GM12878 (cell line): ENCODE data around the gene UBQLN1. TPM values are rescaled to one million over a fixed set of nuclear protein-coding genes. Genes with fewer than 3 reads are reported as not detected.
A peak's percentile ranks its signal among the peaks of the same experiment; 100 is the strongest.

ENCODE experiments used
- ATAC-seq: fragments of 200-7000 bp; cut with Tn5 transposase; 3 replicates; pipeline ENCODE4 v1.9.1; 2020; ENCODE audit warnings: mild to moderate bottlenecking, moderate library complexity
- BruUV-seq: library from RNA; stranded (reverse); fragments of 400-500 nt; replicated peaks from 2 replicates; lab custom pipeline; 2021; lab: Mats Ljungman, UMichigan
- CTCF ChIA-PET: fragments of 300-600 bp; sonication (Branson Sonifier 250); formaldehyde crosslinking; extraction: SDS; loops from one replicate; lab custom pipeline; 2021; ENCODE audit warnings: inconsistent platforms; lab: Yijun Ruan, JAX
- POLR2A ChIA-PET: fragments of 350-600 bp; formaldehyde crosslinking; extraction: SDS; loops from one replicate; lab custom pipeline; 2021; ENCODE audit warnings: inconsistent platforms; lab: Charles Lee
- RAD21 ChIA-PET: fragments of 300-600 bp; sonication (Branson Sonifier 250); formaldehyde crosslinking; loops from one replicate; lab custom pipeline; 2023; ENCODE audit warnings: antibody characterized with exemption; ENCODE audit not compliant: unreplicated experiment; lab: Charles Lee
- SMC1A ChIA-PET: fragments of 300-600 bp; sonication (Branson Sonifier 250); formaldehyde crosslinking; loops from one replicate; lab custom pipeline; 2023; ENCODE audit not compliant: unreplicated experiment, uncharacterized antibody; lab: Charles Lee
- DNase-seq: peaks from one replicate; pipeline ENCODE4 v3.0.0-alpha.2; 2011; ENCODE audit warnings: low read depth, low spot score
- FAIRE-seq: peaks from 3 replicates; lab custom pipeline; 2011; peaks lifted over from hg19 to GRCh38; lab: Jason Lieb, UNC
- H2AFZ ChIP-seq: 2 replicates; pipeline ENCODE4 v1.6.0; 2011; ENCODE audit warnings: low read depth, low read length, control low read depth; ENCODE audit not compliant: control insufficient read depth
- H3K27ac ChIP-seq: 2 replicates; pipeline ENCODE4 v1.5.1; 2011; ENCODE audit warnings: control low read depth; ENCODE audit not compliant: control insufficient read depth, insufficient read depth
- H3K27me3 ChIP-seq, 2 experiments: replicated peaks in 1 of 2; 2 replicates each; pipeline versions ENCODE4 v1.6.0 to v1.6.1; 2011; ENCODE audit warnings: low read length in 1 of 2; ENCODE audit not compliant: control insufficient read depth in 2 of 2, insufficient read depth in 2 of 2
- H3K36me3 ChIP-seq, 2 experiments: 2 replicates each; pipeline ENCODE4 v1.5.1; 2011; ENCODE audit warnings: low read length in 1 of 2; ENCODE audit not compliant: control insufficient read depth in 2 of 2, insufficient read depth in 2 of 2
- H3K4me1 ChIP-seq: 2 replicates; pipeline ENCODE4 v1.6.1; 2011; ENCODE audit warnings: mild to moderate bottlenecking, low read length, moderate library complexity, mixed read lengths; ENCODE audit not compliant: control insufficient read depth, insufficient read depth
- H3K4me2 ChIP-seq: 2 replicates; pipeline ENCODE4 v1.6.0; 2011; ENCODE audit warnings: control low read depth; ENCODE audit not compliant: control insufficient read depth, insufficient read depth
- H3K4me3 ChIP-seq: fragments of 200-600 bp; sonication (generic); 2 replicates; pipeline ENCODE4 v1.5.1; 2016
- H3K79me2 ChIP-seq: 2 replicates; pipeline ENCODE4 v1.6.0; 2011; ENCODE audit warnings: low read length; ENCODE audit not compliant: control insufficient read depth, insufficient read depth
- H3K9ac ChIP-seq: 2 replicates; pipeline ENCODE4 v1.8.0; 2011; ENCODE audit warnings: low read length, control low read depth, mixed read lengths; ENCODE audit not compliant: control insufficient read depth, insufficient read depth
- H3K9me3 ChIP-seq: replicated peaks from 3 replicates; pipeline ENCODE4 v1.5.1; 2011; ENCODE audit warnings: mild to moderate bottlenecking, low read length; ENCODE audit not compliant: control insufficient read depth, insufficient read depth
- H4K20me1 ChIP-seq: 2 replicates; pipeline ENCODE4 v1.6.0; 2011; ENCODE audit not compliant: control insufficient read depth, insufficient read depth
- ATF7 ChIP-seq: fragments of 450-650 bp; IDR thresholded peaks from 2 replicates; pipeline ENCODE4 v1.6.1; 2016; ENCODE audit warnings: low read depth, mild to moderate bottlenecking
- EP300 ChIP-seq, 2 experiments: fragments of 150-350 bp in 1 of 2; IDR thresholded peaks; 2 replicates each; pipeline ENCODE4 v1.6.1; 2011 to 2012; ENCODE audit warnings: low read depth in 2 of 2, low read length in 2 of 2, borderline replicate concordance in 1 of 2, improper control_type of control experiment in 1 of 2, inconsistent platforms in 1 of 2; ENCODE audit not compliant: control insufficient read depth in 1 of 2
- NBN ChIP-seq: fragments of 450-650 bp; IDR thresholded peaks from 2 replicates; pipeline ENCODE4 v1.6.1; 2016
- NRF1 ChIP-seq: conservative IDR thresholded peaks from 2 replicates; pipeline ENCODE4 v1.6.1; 2011; ENCODE audit warnings: mild to moderate bottlenecking, low read depth, low read length, improper control_type of control experiment
- RUNX3 ChIP-seq: IDR thresholded peaks from 2 replicates; pipeline ENCODE4 v1.6.1; 2012; ENCODE audit warnings: low read length, inconsistent platforms
- SIN3A ChIP-seq: IDR thresholded peaks from 2 replicates; pipeline ENCODE4 v1.6.1; 2012; ENCODE audit warnings: low read depth, low read length, improper control_type of control experiment
- SUZ12 ChIP-seq: fragments of 200-600 bp; sonication (generic); IDR thresholded peaks from one replicate; pipeline ENCODE4 v1.6.1; 2018; ENCODE audit warnings: antibody characterized with exemption, mild to moderate bottlenecking; ENCODE audit not compliant: unreplicated experiment
- TCF7 ChIP-seq: IDR thresholded peaks from 2 replicates; pipeline ENCODE4 v1.6.1; 2014; ENCODE audit warnings: antibody characterized with exemption, borderline replicate concordance
- ZNF24 ChIP-seq: fragments of 450-650 bp; IDR thresholded peaks from 2 replicates; pipeline ENCODE4 v1.6.1; 2017; ENCODE audit warnings: antibody characterized with exemption, mild to moderate bottlenecking
- ZNF384 ChIP-seq: IDR thresholded peaks from 2 replicates; pipeline ENCODE4 v1.6.1; 2012; ENCODE audit warnings: low read depth, mild to moderate bottlenecking, low read length, improper control_type of control experiment, borderline replicate concordance
- WGBS: methylation state at CpG from one replicate; pipeline ENCODE4 v1.1.6; 2016; ENCODE audit warnings: low lambda C conversion rate; ENCODE audit not compliant: insufficient replicate concordance, insufficient coverage; ENCODE audit errors: missing lambda C conversion rate; 5-methylcytosine and 5-hydroxymethylcytosine counted together
- in situ Hi-C: fragments of 300-500 bp; cut with MboI; formaldehyde crosslinking; loops from 9 replicates; pipeline ENCODE4 v1.14.3; 2018; ENCODE audit warnings: mixed read lengths
- intact Hi-C: fragments of 100-400 bp; cut with micrococcal nuclease; formaldehyde crosslinking; loops from one replicate; pipeline ENCODE4 v1.14.2; 2022; ENCODE audit not compliant: unreplicated experiment
- polyA plus RNA-seq, 11 experiments: library from polyadenylated mRNA; depleted of rRNA in 4 of 11; unstranded in 6 of 11; stranded (reverse) in 5 of 11; fragments of >200 nt; fragmentation: Nextera tagmentation in 4 of 11; fragmentation: Illumina TruSeq in 1 of 11; extraction: Ambion mirVana in 4 of 11; extraction: Trizol in 1 of 11; gene quantifications; 1 replicate in 1 of 11; 2 replicates in 10 of 11; pipeline versions ENCODE4 v1.2.1 to v1.2.3, GENCODE V29; 2011 to 2016; ENCODE audit warnings: inconsistent platforms in 2 of 11, missing spikeins in 2 of 11, low read depth in 1 of 11
- total RNA-seq, 4 experiments: library from RNA; depleted of rRNA in 3 of 4; stranded (reverse); fragments of >200 nt in 3 of 4; fragmentation: Illumina TruSeq in 1 of 4; extraction: Trizol in 1 of 4; gene quantifications; 2 replicates each; pipeline versions ENCODE4 v1.2.1 to v1.2.3, GENCODE V29; 2013 to 2021
- TF ChIP-seq, protein P1 (sequence below): fragments of 450-650 bp; IDR thresholded peaks from 2 replicates; pipeline ENCODE4 v1.6.1; 2016; ENCODE audit warnings: mild to moderate bottlenecking
- TF ChIP-seq, protein P2 (sequence below): fragments of 450-650 bp; IDR thresholded peaks from 2 replicates; pipeline ENCODE4 v1.6.1; 2017; ENCODE audit warnings: borderline replicate concordance

The UBQLN1 gene
- total and polyA plus RNA-seq, 10 of the 15 experiments (the other 5 are each of a cell fraction or from before 2014, with no cell fraction given): 12.4 to 118 (median 66.1) TPM

DNA sequence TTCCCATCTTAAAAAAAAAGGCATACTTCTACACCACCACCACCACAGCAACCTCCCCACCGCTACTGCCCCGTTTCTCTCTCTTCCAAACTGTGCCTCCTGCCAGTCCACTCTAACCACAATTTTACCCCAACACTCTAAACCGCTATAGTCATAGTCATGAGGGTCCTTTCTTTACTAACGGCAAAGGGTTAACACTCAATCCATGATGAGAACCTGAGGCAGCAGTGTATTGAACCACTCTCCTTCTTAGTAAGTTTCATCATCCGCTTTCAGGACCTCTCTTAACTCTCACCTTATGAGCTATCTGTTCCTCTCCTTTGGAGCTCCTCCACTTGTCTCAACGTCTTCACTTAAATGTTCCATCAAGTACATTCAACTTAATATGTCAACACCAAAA, 50.8 kb downstream of the UBQLN1 start:
- POLR2A ChIA-PET: no interaction called here
- Histone ChIP-seq H3K4me1 (peaks cover 30% of the 10 kb centered on the region), H3K79me2 (peaks cover 3% of the 10 kb centered on the region; the same call in 1 of the 2 replicates), H4K20me1 (no peaks in the 10 kb centered on the region), H2AFZ (no peak overlapping the region), H3K4me2 (peak overlapping the region; percentile 65; the same call in 1 of the 2 replicates), H3K27ac (peak overlapping the region; percentile 73), H3K27me3 (no peaks in the 10 kb centered on the region), H3K9ac (no peak overlapping the region), H3K36me3 (peaks cover 7 to 47% of the 10 kb centered on the region in 2 experiments), H3K9me3 (no peaks in the 10 kb centered on the region), H3K4me3 (no peak overlapping the region)
- peak; percentile 87 for TF ChIP-seq RUNX3
- no peak for TF ChIP-seq NBN
- DNase-seq: no peak
- 18% methylated on average over 6 of the region's 6 CpGs for WGBS
- peak; percentile 9 for ATAC-seq
- in situ Hi-C loops (no loop called here), intact Hi-C loops (loop anchor here (5.0 kb wide), 1 partner anchor 45 kb away; no protein-coding TSS in a partner anchor)
- SMC1A ChIA-PET: interaction anchor here (0.9 to 2.0 kb wide), 3 partner anchors 15 to 43 kb away, joined by 3 to 6 read pairs (median 3); no protein-coding TSS in a partner anchor
- RAD21 ChIA-PET: interaction anchor here (1.4 kb wide), 1 partner anchor 36 kb away, joined by 5 read pairs; no protein-coding TSS in a partner anchor
- CTCF ChIA-PET: interaction anchor here (0.7 to 2.4 kb wide), 8 partner anchors 10 to 74 kb away, joined by 3 to 10 read pairs (median 4); partner anchors contain the start of gene UBQLN1
- peak; percentile 31 for FAIRE-seq
- BruUV-seq: no TSS peak

DNA sequence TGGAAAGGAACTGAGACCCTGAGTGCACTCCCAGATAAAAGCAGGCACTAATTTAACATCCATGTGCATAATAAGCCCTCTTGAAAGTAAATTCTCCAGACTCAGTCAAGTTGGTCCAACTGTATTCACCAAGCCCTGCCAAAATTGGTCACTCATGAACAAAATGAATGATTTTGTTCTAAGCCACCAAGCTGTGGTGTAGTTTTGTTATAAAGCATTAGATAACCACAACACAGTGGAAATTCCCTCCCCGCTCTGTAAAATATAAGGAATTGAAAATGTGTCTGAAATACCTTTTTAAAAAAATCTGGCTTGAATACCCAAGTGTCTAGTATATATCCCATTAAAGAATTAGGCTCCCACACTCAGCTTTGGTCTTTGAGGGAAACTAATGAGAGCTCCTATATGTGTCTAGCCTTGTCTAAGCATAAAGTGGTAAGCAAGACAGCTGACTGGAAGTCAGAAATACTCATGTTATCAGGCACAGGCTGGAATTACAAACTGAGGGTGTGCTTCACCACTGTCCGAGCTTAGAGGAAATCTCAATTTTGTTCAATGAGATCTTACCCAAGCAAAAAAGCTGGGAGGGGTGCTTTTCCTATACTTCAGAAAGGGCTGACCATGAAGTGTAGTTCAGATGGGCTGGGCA, 51.6 kb downstream of the UBQLN1 start:
- ChIA-PET CTCF (interaction anchor here (0.7 to 2.4 kb wide), 5 partner anchors 10 to 51 kb away, joined by 3 to 10 read pairs (median 5); partner anchors contain the start of gene UBQLN1), RAD21 (interaction anchor here (1.4 kb wide), 1 partner anchor 35 kb away, joined by 5 read pairs; no protein-coding TSS in a partner anchor), POLR2A (no interaction called here), SMC1A (interaction anchor here (1.0 to 2.0 kb wide), 3 partner anchors 19 to 43 kb away, joined by 3 to 6 read pairs (median 3); no protein-coding TSS in a partner anchor)
- Histone ChIP-seq H3K9ac (no peak overlapping the region), H2AFZ (no peak overlapping the region), H3K4me3 (no peak overlapping the region), H3K79me2 (peaks cover 3% of the 10 kb centered on the region; the same call in 1 of the 2 replicates), H3K27me3 (no peaks in the 10 kb centered on the region), H3K4me2 (peak overlapping the region; percentile 65), H3K4me1 (peaks cover 30% of the 10 kb centered on the region), H3K27ac (peak overlapping the region; percentile 73), H4K20me1 (no peaks in the 10 kb centered on the region), H3K9me3 (no peaks in the 10 kb centered on the region), H3K36me3 (peaks cover 8 to 51% of the 10 kb centered on the region in 2 experiments)
- intact Hi-C loops (loop anchor here (5.0 kb wide), 1 partner anchor 46 kb away; no protein-coding TSS in a partner anchor), in situ Hi-C loops (no loop called here)
- no peak for FAIRE-seq
- whole genome bisulfite sequencing: 39% methylated on average over 2 of the region's 2 CpGs
- ATAC-seq: peak; percentile 87
- BruUV-seq: no TSS peak
- DNase-seq: peak; percentile 37
- TF ChIP-seq RUNX3 (peak; percentile 94), ATF7 (no peak), NRF1 (no peak), SUZ12 (no peak), ZNF24 (peak; percentile 84), EP300 (IDR thresholded peaks at IDR 0.05; ENCODE audit: borderline replicate concordance in 1 of 2, control insufficient read depth in 1 of 2, low read depth in 2 of 2, low read length in 2 of 2) (no peak), TCF7 (peak; percentile 51; the same call in 1 of the 2 replicates), ZNF384 (peak; percentile 39; the same call in 1 of the 2 replicates), SIN3A (no peak)
- TF ChIP-seq, protein P1, sequence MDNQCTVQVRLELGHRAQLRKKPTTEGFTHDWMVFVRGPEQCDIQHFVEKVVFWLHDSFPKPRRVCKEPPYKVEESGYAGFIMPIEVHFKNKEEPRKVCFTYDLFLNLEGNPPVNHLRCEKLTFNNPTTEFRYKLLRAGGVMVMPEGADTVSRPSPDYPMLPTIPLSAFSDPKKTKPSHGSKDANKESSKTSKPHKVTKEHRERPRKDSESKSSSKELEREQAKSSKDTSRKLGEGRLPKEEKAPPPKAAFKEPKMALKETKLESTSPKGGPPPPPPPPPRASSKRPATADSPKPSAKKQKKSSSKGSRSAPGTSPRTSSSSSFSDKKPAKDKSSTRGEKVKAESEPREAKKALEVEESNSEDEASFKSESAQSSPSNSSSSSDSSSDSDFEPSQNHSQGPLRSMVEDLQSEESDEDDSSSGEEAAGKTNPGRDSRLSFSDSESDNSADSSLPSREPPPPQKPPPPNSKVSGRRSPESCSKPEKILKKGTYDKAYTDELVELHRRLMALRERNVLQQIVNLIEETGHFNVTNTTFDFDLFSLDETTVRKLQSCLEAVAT: no peak
- TF ChIP-seq, protein P2, sequence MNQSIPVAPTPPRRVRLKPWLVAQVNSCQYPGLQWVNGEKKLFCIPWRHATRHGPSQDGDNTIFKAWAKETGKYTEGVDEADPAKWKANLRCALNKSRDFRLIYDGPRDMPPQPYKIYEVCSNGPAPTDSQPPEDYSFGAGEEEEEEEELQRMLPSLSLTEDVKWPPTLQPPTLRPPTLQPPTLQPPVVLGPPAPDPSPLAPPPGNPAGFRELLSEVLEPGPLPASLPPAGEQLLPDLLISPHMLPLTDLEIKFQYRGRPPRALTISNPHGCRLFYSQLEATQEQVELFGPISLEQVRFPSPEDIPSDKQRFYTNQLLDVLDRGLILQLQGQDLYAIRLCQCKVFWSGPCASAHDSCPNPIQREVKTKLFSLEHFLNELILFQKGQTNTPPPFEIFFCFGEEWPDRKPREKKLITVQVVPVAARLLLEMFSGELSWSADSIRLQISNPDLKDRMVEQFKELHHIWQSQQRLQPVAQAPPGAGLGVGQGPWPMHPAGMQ: no peak
